ENCODE data around the gene DDC.
A peak's percentile ranks its signal among the peaks of the same experiment; 100 is the strongest.

Gene DDC

GRCh38 chr7:50543776-50544442, 21.3 kb downstream of the DDC start:
- DNase-seq = no peak

DNA sequence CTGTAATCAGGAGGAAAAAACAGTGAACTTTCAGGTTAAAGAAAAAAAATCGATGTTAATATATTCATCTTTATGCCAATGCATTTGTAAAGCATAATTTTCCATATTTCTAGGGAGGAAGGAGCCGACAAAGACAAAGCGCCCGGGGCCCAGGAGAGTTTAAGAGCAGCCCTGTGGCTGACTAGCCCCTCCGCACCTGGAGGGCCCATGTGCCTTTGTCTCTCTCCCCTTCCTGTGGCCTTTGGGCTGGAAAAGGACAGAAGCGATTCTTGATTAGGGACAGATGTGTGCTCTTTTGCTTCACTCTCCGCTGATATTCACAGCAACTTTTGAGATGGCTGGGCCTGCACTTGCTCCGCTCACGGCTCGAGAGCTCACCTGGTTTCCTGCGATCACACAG, 23.1 kb downstream of the DDC start:
- Mint-ChIP-seq H3K4me3 (no peak overlapping the region), H3K27ac (peak overlapping the region; percentile 79), H3K36me3 (ENCODE audit: low read depth) (no peaks in the 10 kb centered on the region), H3K27me3 (ENCODE audit: low read depth, poor library complexity) (peaks cover 9% of the 10 kb centered on the region), H3K9me3 (no peaks in the 10 kb centered on the region), H3K4me1 (peaks cover 19% of the 10 kb centered on the region)
- DNase-seq = no peak
- TF ChIP-seq, protein P1, sequence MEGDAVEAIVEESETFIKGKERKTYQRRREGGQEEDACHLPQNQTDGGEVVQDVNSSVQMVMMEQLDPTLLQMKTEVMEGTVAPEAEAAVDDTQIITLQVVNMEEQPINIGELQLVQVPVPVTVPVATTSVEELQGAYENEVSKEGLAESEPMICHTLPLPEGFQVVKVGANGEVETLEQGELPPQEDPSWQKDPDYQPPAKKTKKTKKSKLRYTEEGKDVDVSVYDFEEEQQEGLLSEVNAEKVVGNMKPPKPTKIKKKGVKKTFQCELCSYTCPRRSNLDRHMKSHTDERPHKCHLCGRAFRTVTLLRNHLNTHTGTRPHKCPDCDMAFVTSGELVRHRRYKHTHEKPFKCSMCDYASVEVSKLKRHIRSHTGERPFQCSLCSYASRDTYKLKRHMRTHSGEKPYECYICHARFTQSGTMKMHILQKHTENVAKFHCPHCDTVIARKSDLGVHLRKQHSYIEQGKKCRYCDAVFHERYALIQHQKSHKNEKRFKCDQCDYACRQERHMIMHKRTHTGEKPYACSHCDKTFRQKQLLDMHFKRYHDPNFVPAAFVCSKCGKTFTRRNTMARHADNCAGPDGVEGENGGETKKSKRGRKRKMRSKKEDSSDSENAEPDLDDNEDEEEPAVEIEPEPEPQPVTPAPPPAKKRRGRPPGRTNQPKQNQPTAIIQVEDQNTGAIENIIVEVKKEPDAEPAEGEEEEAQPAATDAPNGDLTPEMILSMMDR (IDR thresholded peaks at IDR 0.05) = no peak

More at GRCh38 chr7:50543776-50544442, 21.3 kb downstream of the DDC start:
- H3K27me3 Mint-ChIP-seq (ENCODE audit: low read depth, poor library complexity) = peaks cover 6% of the 10 kb centered on the region
- no peaks in the 10 kb centered on the region for H3K9me3 Mint-ChIP-seq
- no peak overlapping the region for H3K27ac Mint-ChIP-seq
- peaks cover 19% of the 10 kb centered on the region for H3K4me1 Mint-ChIP-seq
- no peaks in the 10 kb centered on the region for H3K36me3 Mint-ChIP-seq (ENCODE audit: low read depth)
- H3K4me3 Mint-ChIP-seq = no peak overlapping the region
- TF ChIP-seq, protein P1 (IDR thresholded peaks at IDR 0.05) = no peak

DNA sequence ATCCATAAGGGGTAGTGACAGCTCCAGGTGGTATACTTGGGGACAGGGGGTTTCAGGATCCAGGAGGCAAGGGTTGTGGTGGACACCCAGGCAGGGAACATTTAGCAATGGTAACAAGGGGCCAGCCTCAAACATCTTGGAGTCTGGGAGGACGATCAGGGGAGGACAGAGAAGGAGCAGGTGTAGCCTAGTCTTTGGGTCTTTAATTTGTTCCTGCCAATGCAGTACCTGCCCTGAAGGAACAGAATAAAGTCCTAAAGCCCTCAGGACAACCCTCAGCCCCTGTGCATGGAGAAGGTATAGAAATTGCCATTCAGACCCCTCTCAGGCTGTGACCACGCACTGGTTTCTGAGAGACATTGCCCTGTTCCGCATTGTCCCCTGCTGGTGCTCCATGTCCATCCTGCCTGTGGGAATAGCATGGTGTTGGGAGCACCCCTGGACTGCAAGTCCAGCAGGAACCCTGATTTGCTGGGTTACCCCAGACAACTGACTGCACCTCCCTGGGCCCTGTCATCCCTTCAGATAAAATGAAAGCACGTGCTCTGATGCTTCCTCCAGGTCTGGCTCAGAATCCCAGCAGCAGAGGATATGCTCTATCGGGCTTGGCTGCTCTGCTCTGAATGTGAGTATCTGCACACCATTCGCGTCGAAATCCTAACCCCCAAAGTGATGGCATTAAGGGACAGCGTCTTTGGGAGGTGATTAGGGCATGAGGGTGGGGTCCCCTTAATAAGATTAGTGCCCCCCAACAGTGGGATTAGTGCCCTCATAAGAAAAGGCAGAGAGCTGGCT, 24.2 kb downstream of the DDC start:
- no peaks in the 10 kb centered on the region for H3K36me3 Mint-ChIP-seq (ENCODE audit: low read depth)
- TF ChIP-seq, protein P1 (IDR thresholded peaks at IDR 0.05) = no peak
- no peak overlapping the region for H3K4me3 Mint-ChIP-seq
- peaks cover 19% of the 10 kb centered on the region for H3K4me1 Mint-ChIP-seq
- no peaks in the 10 kb centered on the region for H3K9me3 Mint-ChIP-seq
- peaks cover 13% of the 10 kb centered on the region for H3K27me3 Mint-ChIP-seq (ENCODE audit: low read depth, poor library complexity)
- H3K27ac Mint-ChIP-seq = no peak overlapping the region
- DNase-seq = no peak

DNA sequence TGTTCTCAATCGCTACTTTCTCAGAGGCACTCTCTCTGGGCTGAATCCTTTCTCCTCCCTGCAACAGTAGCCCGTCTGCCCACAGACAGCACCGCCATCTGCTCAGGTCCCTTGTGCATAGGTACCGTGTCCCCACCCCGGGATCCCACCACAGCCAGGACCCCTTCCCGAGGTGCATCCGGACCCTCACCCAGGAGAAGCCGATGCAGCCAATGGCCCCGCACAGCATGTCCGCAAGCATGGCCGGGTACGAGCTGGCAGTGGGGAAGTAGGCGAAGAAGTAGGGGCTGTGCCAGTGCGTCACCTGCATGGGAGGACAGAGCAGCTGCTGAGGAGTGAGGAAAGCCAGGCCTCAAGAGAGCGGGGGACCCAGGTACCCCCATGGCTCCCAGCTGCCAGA, 25.5 kb downstream of the DDC start:
- no peaks in the 10 kb centered on the region for H3K36me3 Mint-ChIP-seq (ENCODE audit: low read depth)
- peaks cover 19% of the 10 kb centered on the region for H3K4me1 Mint-ChIP-seq
- H3K9me3 Mint-ChIP-seq = no peaks in the 10 kb centered on the region
- no peak overlapping the region for H3K4me3 Mint-ChIP-seq
- H3K27ac Mint-ChIP-seq = no peak overlapping the region
- TF ChIP-seq, protein P1 (IDR thresholded peaks at IDR 0.05) = no peak
- H3K27me3 Mint-ChIP-seq (ENCODE audit: low read depth, poor library complexity) = peaks cover 13% of the 10 kb centered on the region
- DNase-seq = no peak

GRCh38 chr7:50538478-50538877, 26.7 kb downstream of the DDC start:
- DNase-seq = no peak
- Mint-ChIP-seq H3K27me3 (ENCODE audit: low read depth, poor library complexity) (peaks cover 11% of the 10 kb centered on the region), H3K9me3 (peaks cover 4% of the 10 kb centered on the region), H3K4me1 (peaks cover 19% of the 10 kb centered on the region), H3K4me3 (no peak overlapping the region), H3K36me3 (ENCODE audit: low read depth) (no peaks in the 10 kb centered on the region), H3K27ac (no peak overlapping the region)
- TF ChIP-seq, protein P1 (IDR thresholded peaks at IDR 0.05) = no peak

Measured in nephron progenitor cell (in vitro differentiated cells).